Measurements from ENCODE around the gene GMPPA. TPM values are rescaled to one million over a fixed set of nuclear protein-coding genes. Genes with fewer than 3 reads are reported as not detected.

Gene GMPPA
- total RNA-seq, 1 donor from 2014 or later = 30.2 TPM

GRCh38 chr2:219540784-219541504, 42.3 kb downstream of the GMPPA start:
- Mint-ChIP-seq H3K36me3 (ENCODE audit: low read depth, unreplicated experiment) (peaks cover 11% of the 10 kb centered on the region), H3K4me3 (ENCODE audit: unreplicated experiment) (peak overlapping the region; percentile 9), H3K9me3 (ENCODE audit: unreplicated experiment) (no peaks in the 10 kb centered on the region), H3K27me3 (ENCODE audit: unreplicated experiment) (peaks cover 24% of the 10 kb centered on the region), H3K27ac (ENCODE audit: unreplicated experiment) (peak overlapping the region; percentile 61), H3K4me1 (ENCODE audit: unreplicated experiment) (peaks cover 29% of the 10 kb centered on the region)
- DNase-seq (ENCODE audit: low spot score) = no peak
- no peak for TF ChIP-seq CTCF (IDR thresholded peaks at IDR 0.05; ENCODE audit: unreplicated experiment)

- peak overlapping the region; percentile 9 for H3K4me3 Mint-ChIP-seq (ENCODE audit: unreplicated experiment)
- peak; percentile 86 for DNase-seq (ENCODE audit: low spot score)
- peaks cover 31% of the 10 kb centered on the region for H3K27me3 Mint-ChIP-seq (ENCODE audit: unreplicated experiment)
- H3K4me1 Mint-ChIP-seq (ENCODE audit: unreplicated experiment) = peaks cover 25% of the 10 kb centered on the region
- no peak overlapping the region for H3K27ac Mint-ChIP-seq (ENCODE audit: unreplicated experiment)
- no peaks in the 10 kb centered on the region for H3K9me3 Mint-ChIP-seq (ENCODE audit: unreplicated experiment)
- H3K36me3 Mint-ChIP-seq (ENCODE audit: low read depth, unreplicated experiment) = peaks cover 17% of the 10 kb centered on the region
- peak; percentile 100 for TF ChIP-seq CTCF (IDR thresholded peaks at IDR 0.05; ENCODE audit: unreplicated experiment)
Observed at GRCh38 chr2:219541611-219542180, 43.0 kb downstream of the GMPPA start.

- H3K9me3 Mint-ChIP-seq (ENCODE audit: unreplicated experiment) = no peaks in the 10 kb centered on the region
- no peak overlapping the region for H3K4me3 Mint-ChIP-seq (ENCODE audit: unreplicated experiment)
- DNase-seq (ENCODE audit: low spot score) = peak; percentile 62
- no peak overlapping the region for H3K27ac Mint-ChIP-seq (ENCODE audit: unreplicated experiment)
- peaks cover 15% of the 10 kb centered on the region for H3K4me1 Mint-ChIP-seq (ENCODE audit: unreplicated experiment)
- peaks cover 18% of the 10 kb centered on the region for H3K36me3 Mint-ChIP-seq (ENCODE audit: low read depth, unreplicated experiment)
- peaks cover 36% of the 10 kb centered on the region for H3K27me3 Mint-ChIP-seq (ENCODE audit: unreplicated experiment)
- no peak for TF ChIP-seq CTCF (IDR thresholded peaks at IDR 0.05; ENCODE audit: unreplicated experiment)
Observed at GRCh38 chr2:219542931-219543595, 44.4 kb downstream of the GMPPA start.

- H3K9me3 Mint-ChIP-seq (ENCODE audit: unreplicated experiment) = no peaks in the 10 kb centered on the region
- peak; percentile 91 for DNase-seq (ENCODE audit: low spot score)
Observed at GRCh38 chr2:219543596-219544358, 45.1 kb downstream of the GMPPA start, which contains the start of the genes CHPF and TMEM198. Gene CHPF (minus strand): TSS chr2:219543809. CDS start chr2:219543538, 271 bp downstream. Gene TMEM198 (plus strand): TSS chr2:219544028. CDS start chr2:219544728, 700 bp downstream.

More at GRCh38 chr2:219543596-219544358, 45.1 kb downstream of the GMPPA start, which contains the start of the genes CHPF and TMEM198:
- no peak for TF ChIP-seq CTCF (IDR thresholded peaks at IDR 0.05; ENCODE audit: unreplicated experiment)
- H3K36me3 Mint-ChIP-seq (ENCODE audit: low read depth, unreplicated experiment) = peaks cover 23% of the 10 kb centered on the region
- peak within 1 kb of the TSS; percentile 81 for H3K4me3 Mint-ChIP-seq (ENCODE audit: unreplicated experiment)
- peak within 1 kb of the TSS; percentile 74 for H3K27ac Mint-ChIP-seq (ENCODE audit: unreplicated experiment)
- peaks cover 43% of the 10 kb centered on the region for H3K27me3 Mint-ChIP-seq (ENCODE audit: unreplicated experiment)
- peaks cover 15% of the 10 kb centered on the region for H3K4me1 Mint-ChIP-seq (ENCODE audit: unreplicated experiment)
